Limb (tissue), 2 donors: Measurements from ENCODE around the gene GALR3.
"Not testable (repeated sequence)": the region's sequence is repeated elsewhere in the genome, so short reads cannot be mapped to it uniquely, and the experiment has no call there.

Source experiments
- DNase-seq, 2 donors: peaks; one replicate each; pipeline ENCODE4 v3.0.0-alpha.2; 2016; ENCODE audit errors: extremely low spot score in 2 of 2

GALR3 gene, protein sequence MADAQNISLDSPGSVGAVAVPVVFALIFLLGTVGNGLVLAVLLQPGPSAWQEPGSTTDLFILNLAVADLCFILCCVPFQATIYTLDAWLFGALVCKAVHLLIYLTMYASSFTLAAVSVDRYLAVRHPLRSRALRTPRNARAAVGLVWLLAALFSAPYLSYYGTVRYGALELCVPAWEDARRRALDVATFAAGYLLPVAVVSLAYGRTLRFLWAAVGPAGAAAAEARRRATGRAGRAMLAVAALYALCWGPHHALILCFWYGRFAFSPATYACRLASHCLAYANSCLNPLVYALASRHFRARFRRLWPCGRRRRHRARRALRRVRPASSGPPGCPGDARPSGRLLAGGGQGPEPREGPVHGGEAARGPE

DNA sequence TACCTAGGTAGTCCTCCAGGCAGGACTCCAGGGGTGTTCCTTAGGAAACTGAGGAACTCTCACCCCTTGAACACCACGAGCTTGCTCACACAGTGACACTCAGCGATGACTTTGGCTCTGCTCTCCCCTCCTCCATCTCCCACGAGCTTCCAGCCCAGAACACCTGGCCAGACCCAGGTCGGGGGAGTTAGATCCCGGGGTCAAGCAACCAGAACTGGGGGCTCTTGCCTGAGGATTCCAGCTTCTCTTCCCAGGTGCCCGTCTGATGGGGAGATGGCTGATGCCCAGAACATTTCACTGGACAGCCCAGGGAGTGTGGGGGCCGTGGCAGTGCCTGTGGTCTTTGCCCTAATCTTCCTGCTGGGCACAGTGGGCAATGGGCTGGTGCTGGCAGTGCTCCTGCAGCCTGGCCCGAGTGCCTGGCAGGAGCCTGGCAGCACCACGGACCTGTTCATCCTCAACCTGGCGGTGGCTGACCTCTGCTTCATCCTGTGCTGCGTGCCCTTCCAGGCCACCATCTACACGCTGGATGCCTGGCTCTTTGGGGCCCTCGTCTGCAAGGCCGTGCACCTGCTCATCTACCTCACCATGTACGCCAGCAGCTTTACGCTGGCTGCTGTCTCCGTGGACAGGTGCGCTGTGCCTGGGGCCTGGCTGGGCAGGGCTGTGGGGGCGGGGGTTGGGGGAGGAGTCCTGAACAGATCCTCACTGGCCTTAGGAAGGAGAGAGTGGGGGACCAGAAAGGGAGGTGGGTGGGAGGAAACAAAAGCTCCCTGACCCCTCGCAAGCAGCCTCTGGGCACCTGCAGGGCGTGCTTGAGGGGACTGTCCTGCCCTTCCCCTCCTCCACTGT, at the start of gene GALR3:
Gene GALR3 (plus strand): TSS at position 249 of the 852 bp plus-strand sequence. CDS start 25 bp downstream, at position 274.
- no peak for DNase-seq

DNA sequence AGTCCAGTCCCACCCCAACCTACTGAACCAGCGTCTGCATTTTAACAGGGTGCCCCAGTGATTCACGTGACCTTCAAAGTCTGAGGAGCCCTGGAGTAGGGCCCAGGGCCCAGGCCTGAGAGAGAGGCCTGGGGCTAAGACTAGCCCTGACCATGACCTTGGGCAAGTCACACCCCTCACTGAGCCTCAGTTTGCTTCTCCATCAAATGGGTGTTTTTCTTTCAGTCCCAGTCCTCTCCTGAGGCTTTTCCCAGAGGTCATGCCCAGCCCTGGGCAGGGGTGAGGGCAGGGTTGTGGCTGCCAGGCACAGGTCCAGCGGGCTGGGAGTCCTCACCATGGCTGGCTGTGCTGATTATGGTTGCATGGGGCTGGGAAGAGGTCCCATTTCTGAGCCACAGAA, 48.5 kb upstream of the GALR3 start:
- no peak for DNase-seq

DNA sequence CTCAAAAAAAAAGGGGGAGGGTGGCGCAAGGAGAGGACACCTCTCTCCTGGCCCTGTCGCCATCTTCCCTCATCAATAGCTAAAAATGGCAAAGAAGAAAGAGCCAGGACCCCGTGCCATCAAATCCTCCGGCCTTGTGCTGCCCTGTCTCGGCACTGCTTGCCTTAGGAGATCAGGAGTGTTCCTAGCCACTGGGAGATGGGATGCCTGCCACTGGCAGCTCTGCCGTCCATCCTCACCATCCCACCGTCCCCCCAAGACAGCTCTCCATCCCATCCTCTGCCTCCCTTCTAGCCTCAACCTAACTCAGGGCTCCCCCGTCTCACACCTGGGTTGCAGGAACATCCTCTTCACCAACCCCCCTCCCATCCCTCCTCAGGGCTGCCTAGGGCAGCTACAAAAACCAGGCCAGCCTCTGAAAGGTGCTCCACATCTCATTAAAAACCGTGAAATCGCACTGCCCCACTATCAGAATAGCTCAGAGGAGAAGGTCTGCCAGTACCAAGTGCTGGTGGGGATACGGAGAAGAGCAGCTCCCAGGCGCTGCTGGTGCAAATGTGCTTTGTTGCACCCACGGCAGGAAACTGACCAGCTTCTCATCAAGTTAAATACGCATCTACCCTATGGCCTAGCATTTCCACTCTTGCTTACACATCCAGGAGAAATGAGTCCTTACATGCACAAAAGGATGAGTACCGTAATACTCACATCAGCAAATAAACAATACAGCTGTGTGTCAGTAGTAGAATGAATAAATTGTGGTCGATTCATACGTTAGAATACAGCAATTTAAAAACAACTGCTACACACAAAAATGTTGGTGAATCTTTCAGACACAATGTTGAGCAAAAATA, 47.2 kb upstream of the GALR3 start:
- no peak for DNase-seq

DNA sequence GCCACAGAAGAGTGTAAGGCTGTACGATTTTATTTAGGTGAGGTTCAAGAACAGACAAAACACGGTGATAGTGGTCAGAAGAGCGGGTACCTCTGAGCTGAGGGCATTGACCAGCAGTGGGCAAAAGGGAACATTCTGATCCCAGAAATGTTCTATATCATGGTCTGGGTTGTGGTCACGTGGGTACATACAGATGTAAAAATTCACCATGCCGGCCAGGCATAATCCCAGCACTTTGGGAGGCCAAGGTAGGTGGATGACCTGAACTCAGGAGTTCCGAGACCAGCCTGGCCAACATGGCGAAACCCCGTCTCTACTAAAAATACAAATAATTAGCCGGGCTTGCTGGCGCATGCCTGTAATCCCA, 46.6 kb upstream of the GALR3 start:
- DNase-seq: no peak

DNA sequence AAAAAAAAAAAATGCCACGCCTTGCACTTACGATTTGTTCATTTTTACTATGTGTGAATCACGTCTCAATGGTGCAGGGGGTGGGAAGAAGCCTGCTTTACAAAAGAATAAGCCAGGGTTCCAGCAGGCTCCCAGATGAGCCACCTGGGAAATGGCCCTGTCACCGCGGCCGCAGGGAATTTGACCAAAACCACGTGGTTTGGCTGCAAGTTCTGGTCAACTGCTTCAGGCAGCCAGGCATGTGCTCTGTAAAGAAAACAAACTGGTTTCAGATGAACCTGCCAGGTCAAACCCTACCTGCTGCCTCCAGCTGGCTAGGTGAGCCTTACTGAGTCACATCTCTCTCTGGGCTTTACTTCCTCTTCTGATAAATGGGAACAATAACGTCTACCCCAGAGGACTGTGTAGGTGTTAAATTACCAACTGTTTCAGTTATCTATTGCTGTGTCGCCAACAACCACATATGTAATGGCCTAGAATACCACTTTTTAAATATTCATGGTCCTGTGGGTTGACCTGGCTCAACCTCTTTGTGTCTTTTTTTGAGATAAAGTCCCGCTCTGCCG, 46.0 kb upstream of the GALR3 start:
- DNase-seq: no peak

DNA sequence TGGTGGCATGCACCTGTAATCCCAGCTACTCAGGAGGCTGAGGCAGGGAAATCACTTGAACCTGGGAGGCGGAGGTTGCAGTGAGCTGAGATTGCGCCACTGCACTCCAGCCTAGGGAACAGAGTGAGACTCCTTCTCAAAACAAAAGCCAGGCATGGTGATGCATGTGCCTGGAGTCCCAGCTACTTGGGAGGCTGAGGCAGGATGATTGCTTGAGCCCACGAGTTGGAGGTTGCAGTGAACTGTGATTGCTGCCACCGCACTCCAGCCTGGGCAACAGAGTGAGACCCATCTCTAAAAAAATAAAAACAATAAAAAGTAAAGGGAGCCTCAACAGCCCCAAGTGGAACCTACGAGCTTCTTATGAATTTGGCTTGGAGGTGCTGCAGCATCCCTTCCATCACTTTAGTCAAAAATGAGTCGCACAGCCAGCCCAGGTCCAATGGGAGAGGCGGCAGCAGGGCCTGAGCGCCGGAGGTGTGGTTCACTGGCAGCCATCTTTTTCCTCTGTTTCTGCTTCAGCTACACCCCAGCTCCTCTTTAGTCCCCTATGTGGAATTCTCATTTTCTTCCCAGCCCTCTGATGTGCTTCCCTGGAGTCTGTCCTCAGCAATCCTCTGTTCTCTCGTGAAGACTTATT, 44.7 kb upstream of the GALR3 start:
- DNase-seq: no peak

DNA sequence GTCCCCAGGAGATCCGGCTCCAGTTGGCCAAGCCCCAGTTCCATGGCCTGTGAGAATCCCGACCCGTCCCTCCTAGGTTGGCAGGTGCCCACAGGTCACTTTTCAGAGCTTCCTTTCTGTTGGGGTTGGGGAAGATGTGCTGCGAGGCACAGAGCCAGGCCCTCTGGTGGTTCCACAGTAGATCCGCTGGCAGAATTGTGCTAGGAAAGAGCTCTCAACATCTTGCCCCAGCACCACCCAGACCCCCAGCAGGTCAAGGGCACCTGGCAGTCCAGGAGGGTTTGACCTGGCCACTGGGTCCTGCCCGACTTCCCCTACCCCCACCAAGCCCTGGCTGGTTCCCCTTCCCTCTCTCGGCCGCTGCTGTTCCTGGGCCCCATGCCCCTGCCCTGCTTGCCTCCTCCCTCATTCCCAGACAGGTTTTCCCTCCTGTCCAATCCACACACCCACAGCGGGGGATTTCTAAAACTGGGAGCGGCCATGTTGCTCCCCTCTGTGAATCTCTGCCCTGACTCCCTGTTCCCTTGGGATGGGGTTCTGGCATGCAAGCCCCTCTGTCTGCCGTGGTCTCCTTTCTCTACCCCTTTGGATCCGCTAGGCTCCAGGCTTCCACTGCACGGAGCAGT, 41.6 kb upstream of the GALR3 start:
- no peak for DNase-seq

DNA sequence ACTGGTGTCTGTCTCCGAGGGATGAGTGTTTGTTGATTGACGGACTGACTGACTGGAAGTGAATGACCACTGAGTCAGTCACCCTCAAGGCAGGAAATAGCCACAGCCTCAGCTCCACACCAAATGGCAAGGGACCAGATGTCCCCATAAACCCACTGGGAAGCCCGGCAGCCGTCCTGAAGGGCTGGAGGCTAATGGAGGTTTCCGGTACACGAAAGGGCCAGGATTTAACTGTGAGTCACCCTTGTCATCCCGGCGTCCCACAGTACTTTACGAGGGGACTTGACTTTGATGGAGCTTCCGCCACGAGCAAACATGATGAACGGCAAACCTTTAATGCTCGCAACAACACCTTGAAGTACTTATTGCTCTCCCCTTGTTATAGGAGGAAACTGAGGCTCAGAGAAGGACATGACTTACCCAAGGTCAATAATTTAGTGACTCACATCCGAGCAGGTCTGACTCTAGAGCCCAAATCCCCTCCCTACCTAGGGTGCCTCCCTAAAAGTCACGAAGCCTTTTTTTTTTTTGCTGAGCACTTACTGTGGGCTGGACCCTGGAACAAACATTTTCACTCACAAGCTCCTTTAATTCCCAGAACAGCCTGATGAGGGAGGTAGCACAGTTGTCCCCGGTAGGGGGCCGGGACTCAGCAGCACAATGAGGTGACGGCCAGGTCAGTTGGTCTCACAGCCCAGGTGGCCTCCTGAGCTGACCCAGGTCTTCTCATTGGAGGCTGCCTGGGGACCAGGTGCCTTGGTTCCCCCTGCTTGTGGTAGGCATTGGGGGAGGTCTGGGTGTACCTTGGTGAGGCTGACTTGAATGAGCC, 40.6 kb upstream of the GALR3 start:
- DNase-seq: no peak

DNA sequence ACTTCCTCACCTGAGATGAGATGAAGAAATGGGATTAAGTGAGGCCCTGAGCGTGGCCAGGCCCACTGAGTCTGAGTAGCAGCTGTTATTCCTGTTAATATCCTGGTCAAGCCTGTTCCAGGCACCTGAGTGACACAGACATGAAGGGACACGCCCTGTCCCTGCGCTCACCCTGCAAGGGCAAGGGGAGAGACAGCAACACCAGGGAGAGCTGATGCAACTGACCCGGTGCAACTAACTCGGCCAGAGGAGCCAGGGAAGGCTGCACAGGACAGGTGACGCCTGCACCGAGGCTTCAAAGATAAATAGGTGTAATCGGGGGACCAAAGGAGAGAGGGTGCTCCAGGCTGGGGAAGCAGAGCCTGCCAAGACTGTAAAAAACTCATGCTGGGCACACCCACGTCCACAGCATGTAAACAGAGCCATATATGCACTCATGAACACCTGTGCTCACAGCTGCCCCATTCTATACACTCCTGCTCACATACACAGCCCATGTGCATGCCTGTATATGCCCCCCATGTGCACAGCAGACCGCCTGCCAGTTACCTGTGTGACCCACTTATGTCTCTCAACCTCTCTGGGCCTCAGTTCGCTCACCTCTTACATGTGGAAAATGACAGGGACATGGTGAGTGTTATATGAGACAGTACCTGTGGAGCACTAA, 38.2 kb upstream of the GALR3 start:
- no peak for DNase-seq

DNA sequence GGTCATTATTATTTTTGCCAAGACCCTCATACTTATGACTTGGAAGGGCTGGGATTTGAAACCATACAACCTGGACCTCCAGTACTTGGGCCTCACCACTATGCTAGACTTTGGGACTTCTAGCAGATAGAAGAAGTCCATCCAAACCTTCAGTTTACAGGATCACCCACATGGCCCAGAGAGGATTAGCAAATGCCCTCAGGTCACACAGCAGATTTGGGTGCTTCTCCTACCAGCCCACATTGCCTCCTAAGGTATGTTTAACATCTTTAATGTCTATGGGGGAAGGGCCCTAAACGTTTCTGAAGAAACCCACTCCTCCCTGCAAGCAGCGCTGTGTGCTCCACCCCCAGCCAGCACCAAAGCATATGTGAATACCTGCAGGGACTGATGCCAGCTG, 32.9 kb upstream of the GALR3 start:
- DNase-seq: no peak

DNA sequence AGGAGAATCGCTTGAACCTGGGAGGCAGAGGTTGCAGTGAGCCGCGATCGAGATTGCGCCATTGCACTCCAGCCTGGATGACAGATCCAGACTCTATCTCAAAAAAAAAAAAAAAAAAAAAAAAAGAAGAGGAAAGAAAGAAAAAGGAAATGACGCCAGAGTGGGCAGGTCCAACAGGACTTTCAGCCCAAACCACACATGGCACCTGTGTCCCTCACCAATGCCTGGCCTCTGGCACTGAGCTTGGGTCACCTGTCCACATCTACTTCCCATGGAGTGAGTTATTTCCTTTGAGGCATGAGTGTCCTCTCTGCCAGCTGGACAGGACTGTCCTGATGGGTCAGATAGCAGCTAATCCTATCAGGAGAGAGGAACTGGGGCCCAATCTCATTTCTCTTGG, 30.7 kb upstream of the GALR3 start:
- DNase-seq: no peak

DNA sequence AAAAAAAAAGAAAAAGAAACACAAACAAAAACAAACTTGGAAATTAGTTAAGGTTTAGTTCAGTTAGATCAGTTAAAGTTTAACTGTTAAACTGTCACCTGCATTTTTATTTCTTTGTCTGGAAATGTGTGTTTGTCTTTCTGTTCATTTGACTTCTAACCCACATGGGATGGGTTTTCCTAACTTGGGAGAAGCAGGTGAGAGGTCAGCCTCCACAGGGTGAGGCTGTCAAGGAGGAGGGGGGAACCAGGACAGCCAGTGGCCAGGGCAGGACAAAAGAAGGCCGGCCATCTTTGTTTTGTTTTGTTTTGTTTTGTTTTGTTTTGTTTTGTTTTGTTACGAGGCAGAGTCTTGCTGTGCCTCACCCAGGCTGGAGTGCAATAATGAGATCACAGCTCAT, 28.8 kb upstream of the GALR3 start:
- DNase-seq: no peak

DNA sequence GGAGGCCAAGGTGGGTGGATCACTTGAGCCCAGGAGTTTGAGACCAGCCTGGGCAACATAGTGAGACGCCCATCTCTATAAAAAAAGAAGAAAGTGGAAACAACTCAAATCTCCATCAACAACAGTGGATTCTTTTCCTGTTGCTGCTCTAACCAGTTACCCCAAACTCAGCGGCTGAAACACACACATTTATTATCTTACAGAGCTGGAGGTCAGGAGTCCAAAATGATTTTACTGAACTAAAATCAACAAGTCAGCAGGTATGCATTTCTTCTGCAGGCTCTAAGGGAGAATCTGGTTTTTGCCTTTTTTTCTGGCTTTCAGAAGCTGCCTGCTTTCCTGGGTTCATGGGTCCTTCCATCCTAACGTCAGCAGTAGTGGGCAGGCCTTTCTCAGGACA, 27.1 kb upstream of the GALR3 start:
- no peak for DNase-seq

DNA sequence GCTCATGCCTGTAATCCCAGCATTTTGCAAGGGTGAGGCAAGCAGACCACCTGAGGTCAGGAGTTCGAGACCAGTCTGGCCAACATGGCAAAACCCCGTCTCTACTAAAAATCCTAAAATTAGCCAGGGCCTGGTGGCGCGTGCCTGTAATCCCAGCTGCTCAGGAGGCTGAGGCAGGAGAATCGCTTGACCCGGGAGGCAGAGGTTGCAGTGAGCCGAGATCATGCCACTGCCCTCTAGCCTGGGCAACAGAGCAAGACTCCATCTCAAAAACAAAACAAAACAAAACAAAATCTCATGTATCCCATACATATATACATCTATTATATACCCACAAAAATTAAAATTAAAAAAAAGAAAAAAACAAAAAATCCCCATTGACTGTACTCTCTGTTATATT, 25.9 kb upstream of the GALR3 start:
- DNase-seq: not testable (repeated sequence)

DNA sequence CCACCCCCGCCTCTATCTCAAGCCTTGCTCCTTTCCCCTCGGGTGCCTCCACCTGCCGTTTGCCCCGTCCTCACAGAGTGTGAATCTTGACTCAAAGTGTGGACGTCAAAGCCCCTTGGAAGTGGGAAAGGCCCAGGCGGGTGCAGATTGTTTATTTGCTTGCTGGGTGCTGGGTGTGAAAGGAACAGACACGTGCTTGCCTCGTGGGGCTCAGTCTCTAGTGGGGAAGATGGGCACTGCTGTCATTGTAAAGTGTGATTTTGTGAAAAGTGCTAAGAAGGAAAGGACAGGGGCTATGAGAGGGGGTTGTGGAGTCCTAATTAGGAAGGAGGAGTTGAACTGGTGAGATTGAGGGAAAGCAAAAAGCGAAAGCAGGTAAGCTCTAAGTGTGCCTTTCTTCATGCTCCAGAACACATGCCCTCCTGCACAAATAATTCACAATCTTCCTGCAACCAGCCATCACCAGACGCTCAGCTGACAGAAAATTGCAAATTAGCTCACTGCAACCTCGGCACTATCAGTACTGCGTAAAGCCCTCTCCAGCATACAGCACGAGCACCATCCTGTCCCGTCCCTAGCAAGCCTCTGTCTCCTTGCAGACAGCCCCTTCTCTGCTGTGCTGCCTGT, 25.2 kb upstream of the GALR3 start:
- no peak for DNase-seq

DNA sequence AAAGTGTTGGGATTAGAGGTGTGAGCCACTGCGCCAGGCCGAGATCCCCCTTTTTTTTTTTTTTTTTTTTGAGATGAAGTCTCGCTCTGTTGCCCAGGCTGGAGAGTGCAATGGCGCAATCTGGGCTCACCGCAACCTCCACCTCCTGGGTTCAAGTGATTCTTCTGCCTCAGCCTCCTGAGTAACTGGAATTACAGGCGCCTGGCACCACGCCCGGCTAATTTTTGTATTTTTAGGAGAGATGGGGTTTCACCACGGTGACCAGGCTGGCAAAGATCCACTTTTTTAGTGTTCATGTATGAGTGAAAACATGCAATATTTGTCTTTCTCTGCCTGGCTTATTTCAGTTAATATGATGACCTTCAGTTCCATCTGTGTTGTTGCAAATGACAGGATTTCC, 23.2 kb upstream of the GALR3 start:
- not testable (repeated sequence) for DNase-seq

DNA sequence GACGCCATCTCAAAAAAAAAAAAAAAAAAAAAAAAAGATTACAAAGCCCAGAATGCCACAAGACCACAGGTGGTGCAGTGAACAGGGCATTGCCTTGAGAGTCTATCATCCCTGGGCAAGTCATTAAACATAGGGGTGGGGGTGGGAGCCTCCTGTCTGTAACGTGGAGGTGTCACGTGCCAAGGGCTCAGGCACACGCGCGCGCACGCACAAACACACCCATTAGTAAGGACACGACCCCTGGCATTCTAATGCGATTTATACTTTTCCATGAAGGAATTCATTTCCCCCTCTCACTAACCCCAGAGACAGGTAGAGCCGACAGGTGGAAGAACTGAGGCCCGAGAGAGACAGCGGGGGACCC, 21.3 kb upstream of the GALR3 start:
- no peak for DNase-seq

DNA sequence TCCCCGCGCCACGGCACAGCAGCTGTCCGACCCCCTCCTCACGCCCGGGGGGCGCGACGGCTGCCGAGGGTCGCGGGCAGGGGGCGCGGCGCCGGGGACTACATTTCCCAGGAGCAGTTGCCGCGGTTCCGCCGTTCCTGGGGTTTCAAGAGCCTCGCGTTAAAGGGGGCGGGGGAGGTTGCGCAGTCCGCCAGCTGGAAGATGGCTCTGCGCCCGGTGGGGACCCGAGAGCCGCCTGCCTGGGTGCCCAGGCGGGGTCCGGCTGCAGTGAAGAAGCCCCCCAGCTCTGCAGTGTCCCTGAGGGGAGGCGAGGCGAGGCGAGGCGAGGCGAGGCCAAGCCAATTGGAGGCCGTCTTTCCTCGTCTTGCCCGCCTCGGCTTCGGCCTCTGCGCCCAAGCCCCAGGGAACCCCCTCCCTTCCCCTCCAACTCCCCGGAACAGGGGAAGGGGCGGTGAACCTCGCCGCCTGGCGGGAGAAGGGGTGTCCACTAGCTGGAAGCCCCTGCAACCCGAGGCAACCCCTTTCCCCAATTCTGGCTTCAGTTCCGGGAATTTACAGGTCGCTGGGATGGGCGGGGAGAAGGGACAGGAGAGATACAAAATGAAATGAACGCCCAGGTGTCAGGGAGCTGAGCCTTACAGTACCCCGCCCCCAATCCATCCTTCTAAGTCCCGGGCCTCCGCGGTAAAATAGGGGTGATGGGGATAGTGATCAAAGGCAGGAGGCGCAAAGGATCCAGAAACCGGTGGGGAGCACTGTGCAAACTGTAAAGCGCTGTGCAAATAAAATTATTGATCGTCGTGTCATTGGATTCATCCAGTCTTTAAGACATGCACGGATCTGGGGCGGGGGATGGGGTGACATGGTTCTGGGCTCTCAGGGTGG, 20.6 kb upstream of the GALR3 start:
- DNase-seq: peak; percentile 63 to 88
